C4-2B (cell line): ENCODE results near the gene ARL17B.
"Not testable (repeated sequence)": the region's sequence is repeated elsewhere in the genome, so short reads cannot be mapped to it uniquely, and the experiment has no call there.

Experiments used
- CTCF ChIP-seq: fragments of 450-650 bp; conservative IDR thresholded peaks from 2 replicates; pipeline ENCODE4 v1.5.1; 2017; ENCODE audit warnings: mild to moderate bottlenecking
- ZFX ChIP-seq: fragments of 450-650 bp; IDR thresholded peaks from 2 replicates; pipeline ENCODE4 v1.6.1; 2017

- TF ChIP-seq CTCF, ZFX: not testable (repeated sequence)
Measured at GRCh38 chr17:46249153-46249552, 112.4 kb downstream of the ARL17B start.
